ENCODE measurements around the gene PSENEN.
"Not testable (repeated sequence)": the region's sequence is repeated elsewhere in the genome, so short reads cannot be mapped to it uniquely, and the experiment has no call there.

Gene PSENEN

GRCh38 chr19:35764432-35765315 lies 19.2 kb downstream of the PSENEN start:
- TF ChIP-seq ZFX (IDR thresholded peaks at IDR 0.05; ENCODE audit: borderline replicate concordance): no peak
- no peak for TF ChIP-seq CTCF (IDR thresholded peaks at IDR 0.05)
- H3K27ac ChIP-seq: no peak overlapping the region

- H3K27ac ChIP-seq: no peak overlapping the region
- TF ChIP-seq ZFX (IDR thresholded peaks at IDR 0.05; ENCODE audit: borderline replicate concordance) (no peak), CTCF (IDR thresholded peaks at IDR 0.05) (no peak)
These were observed 21.2 kb downstream of the PSENEN start for GRCh38 chr19:35766571-35767104.

- no peak overlapping the region for H3K27ac ChIP-seq
These were observed 22.0 kb downstream of the PSENEN start for GRCh38 chr19:35767288-35768081.

GRCh38 chr19:35768082-35768421 lies 22.6 kb downstream of the PSENEN start:
- TF ChIP-seq CTCF (IDR thresholded peaks at IDR 0.05) (no peak), ZFX (IDR thresholded peaks at IDR 0.05; ENCODE audit: borderline replicate concordance) (no peak)
- no peak overlapping the region for H3K27ac ChIP-seq

More at GRCh38 chr19:35767288-35768081, 22.0 kb downstream of the PSENEN start:
- TF ChIP-seq ZFX (IDR thresholded peaks at IDR 0.05; ENCODE audit: borderline replicate concordance) (no peak), CTCF (IDR thresholded peaks at IDR 0.05) (no peak)

GRCh38 chr19:35772362-35772761 lies 26.9 kb downstream of the PSENEN start:
- H3K27ac ChIP-seq: not testable (repeated sequence)

GRCh38 chr19:35773020-35773806 lies 27.8 kb downstream of the PSENEN start:
- TF ChIP-seq CTCF (IDR thresholded peaks at IDR 0.05): no peak
- no peak for TF ChIP-seq ZFX (IDR thresholded peaks at IDR 0.05; ENCODE audit: borderline replicate concordance)
- H3K27ac ChIP-seq: no peak overlapping the region
